Measurements from ENCODE around the gene THAP5. TPM values are rescaled to one million over a fixed set of nuclear protein-coding genes. Genes with fewer than 3 reads are reported as not detected.

Gene THAP5
- total RNA-seq, 2 experiments from 2014 or later = 11.7 to 12.6 TPM

DNA sequence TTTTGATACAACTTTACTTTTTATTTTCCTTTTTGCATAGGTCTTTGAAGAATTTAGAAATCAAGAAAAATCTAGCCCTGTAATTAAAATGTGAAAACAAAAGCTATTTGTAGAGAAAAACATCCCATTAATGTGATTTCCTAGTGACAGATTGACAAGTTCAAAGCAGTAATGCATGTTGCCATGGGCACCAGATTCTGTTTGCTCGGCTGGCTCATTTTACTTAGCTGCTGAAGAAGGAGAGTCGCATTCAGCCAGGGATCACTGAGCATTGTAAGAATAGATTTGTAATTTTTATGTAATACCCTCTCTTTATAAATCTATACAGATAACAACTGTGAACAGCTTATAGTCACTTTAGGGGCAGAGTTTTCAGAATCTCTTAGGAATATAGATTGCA, 28.6 kb upstream of the THAP5 start:
- Mint-ChIP-seq H3K4me3 (no peak overlapping the region), H3K4me1 (ENCODE audit: low read depth) (no peaks in the 10 kb centered on the region), H3K27me3 (peaks cover 12% of the 10 kb centered on the region), H3K36me3 (ENCODE audit: low read depth) (no peaks in the 10 kb centered on the region), H3K9me3 (no peaks in the 10 kb centered on the region), H3K27ac (no peak overlapping the region)
- H3K4me1 ChIP-seq (ENCODE audit: insufficient read depth, low read length) = no peaks in the 10 kb centered on the region
- ATAC-seq (ENCODE audit: poor library complexity) (no peak), DNase-seq (no peak)
- ChIA-PET CTCF (no interaction called here), POLR2A (no interaction called here)
- TF ChIP-seq, protein P1, sequence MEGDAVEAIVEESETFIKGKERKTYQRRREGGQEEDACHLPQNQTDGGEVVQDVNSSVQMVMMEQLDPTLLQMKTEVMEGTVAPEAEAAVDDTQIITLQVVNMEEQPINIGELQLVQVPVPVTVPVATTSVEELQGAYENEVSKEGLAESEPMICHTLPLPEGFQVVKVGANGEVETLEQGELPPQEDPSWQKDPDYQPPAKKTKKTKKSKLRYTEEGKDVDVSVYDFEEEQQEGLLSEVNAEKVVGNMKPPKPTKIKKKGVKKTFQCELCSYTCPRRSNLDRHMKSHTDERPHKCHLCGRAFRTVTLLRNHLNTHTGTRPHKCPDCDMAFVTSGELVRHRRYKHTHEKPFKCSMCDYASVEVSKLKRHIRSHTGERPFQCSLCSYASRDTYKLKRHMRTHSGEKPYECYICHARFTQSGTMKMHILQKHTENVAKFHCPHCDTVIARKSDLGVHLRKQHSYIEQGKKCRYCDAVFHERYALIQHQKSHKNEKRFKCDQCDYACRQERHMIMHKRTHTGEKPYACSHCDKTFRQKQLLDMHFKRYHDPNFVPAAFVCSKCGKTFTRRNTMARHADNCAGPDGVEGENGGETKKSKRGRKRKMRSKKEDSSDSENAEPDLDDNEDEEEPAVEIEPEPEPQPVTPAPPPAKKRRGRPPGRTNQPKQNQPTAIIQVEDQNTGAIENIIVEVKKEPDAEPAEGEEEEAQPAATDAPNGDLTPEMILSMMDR (IDR thresholded peaks at IDR 0.05) = no peak
- no peaks in the 10 kb centered on the region for H3K27me3 ChIP-seq (ENCODE audit: control insufficient read depth in 1 of 2, insufficient read depth in 2 of 2, low read length in 2 of 2)
- intact Hi-C loops (cut with DNase I, micrococcal nuclease) = loop anchor here in 1 of 2 experiments (5.0 kb wide), 1 partner anchor 416 kb away; no protein-coding TSS in a partner anchor
- no peak overlapping the region for H3K27ac ChIP-seq (ENCODE audit: low read depth in 1 of 2, low read length in 2 of 2)
- H3K36me3 ChIP-seq (ENCODE audit: insufficient read depth, low read length) = no peaks in the 10 kb centered on the region
- no peaks in the 10 kb centered on the region for H3K9me3 ChIP-seq (ENCODE audit: control insufficient read depth in 1 of 2, insufficient read depth in 1 of 2, low read length in 2 of 2)
- H3K4me3 ChIP-seq (ENCODE audit: low read length) = no peak overlapping the region

DNA sequence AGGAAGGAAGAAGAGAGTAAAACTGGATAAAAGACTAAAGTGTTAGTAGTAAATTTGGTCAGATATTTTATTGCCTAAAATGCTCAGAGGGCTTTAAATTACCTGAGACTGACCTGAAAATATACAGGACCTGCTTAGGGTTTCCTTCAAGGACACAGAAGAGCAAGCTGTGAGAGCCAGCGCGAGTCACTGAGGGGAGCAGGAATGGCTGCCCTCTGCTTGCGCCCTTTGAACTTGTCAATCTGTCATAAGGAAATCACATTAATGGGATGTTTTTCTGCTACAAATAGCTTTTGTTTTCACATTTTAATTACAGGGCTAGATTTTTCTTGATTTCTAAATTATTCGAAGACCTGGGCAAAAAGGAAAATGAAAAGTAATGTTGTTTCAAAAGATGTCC, 27.1 kb upstream of the THAP5 start:
- peak; percentile 49 for ATAC-seq (ENCODE audit: poor library complexity)
- no peaks in the 10 kb centered on the region for H3K9me3 Mint-ChIP-seq
- TF ChIP-seq, protein P1 (IDR thresholded peaks at IDR 0.05) = peak; percentile 46
- ChIA-PET POLR2A (interaction anchor here (1.8 kb wide), 1 partner anchor 27 kb away, joined by 5 read pairs; the partner anchor contains the start of genes DNAJB9 and THAP5), CTCF (no interaction called here)
- no peaks in the 10 kb centered on the region for H3K27me3 ChIP-seq (ENCODE audit: control insufficient read depth in 1 of 2, insufficient read depth in 2 of 2, low read length in 2 of 2)
- H3K4me3 ChIP-seq (ENCODE audit: low read length) = no peak overlapping the region
- no peaks in the 10 kb centered on the region for H3K36me3 ChIP-seq (ENCODE audit: insufficient read depth, low read length)
- peak in 1 of 14 experiments; percentile 23 for DNase-seq
- H3K9me3 ChIP-seq (ENCODE audit: control insufficient read depth in 1 of 2, insufficient read depth in 1 of 2, low read length in 2 of 2) = no peaks in the 10 kb centered on the region
- H3K27me3 Mint-ChIP-seq = peaks cover 11% of the 10 kb centered on the region
- intact Hi-C loops (cut with DNase I, micrococcal nuclease) = loop anchor here (1.0 to 5.0 kb wide), 2 partner anchors 414 to 415 kb away; no protein-coding TSS in a partner anchor
- no peaks in the 10 kb centered on the region for H3K4me1 ChIP-seq (ENCODE audit: insufficient read depth, low read length)
- H3K4me1 Mint-ChIP-seq (ENCODE audit: low read depth) = no peaks in the 10 kb centered on the region
- H3K4me3 Mint-ChIP-seq = no peak overlapping the region
- no peak overlapping the region for H3K27ac Mint-ChIP-seq
- no peaks in the 10 kb centered on the region for H3K36me3 Mint-ChIP-seq (ENCODE audit: low read depth)
- H3K27ac ChIP-seq (ENCODE audit: low read depth in 1 of 2, low read length in 2 of 2) = no peak overlapping the region

DNA sequence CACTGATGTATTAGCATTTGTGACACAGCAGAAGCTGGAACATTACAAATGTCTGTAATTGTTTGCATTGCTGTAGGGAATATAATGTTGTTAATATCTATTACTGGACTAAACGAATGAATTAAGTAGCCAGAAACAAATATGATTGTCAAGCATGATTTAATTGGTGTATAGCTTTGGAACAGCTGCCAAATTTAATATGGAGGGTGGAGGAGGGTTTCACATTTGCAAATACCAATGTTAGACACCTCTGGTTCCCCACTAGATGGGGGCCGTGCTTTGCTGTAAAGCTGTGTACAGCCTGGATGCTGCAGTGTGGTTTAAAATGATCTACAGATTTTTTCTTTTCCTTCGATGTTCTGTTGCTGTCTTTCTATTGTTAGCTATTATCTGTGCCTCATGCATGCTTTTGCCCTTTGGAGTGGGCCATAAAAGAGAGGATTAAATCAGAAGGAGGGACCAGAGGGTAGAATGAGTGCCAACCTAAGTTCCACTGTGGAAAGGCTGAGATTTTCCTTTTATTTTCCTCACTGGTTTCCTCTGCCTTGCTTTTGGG, 23.2 kb upstream of the THAP5 start:
- ATAC-seq (ENCODE audit: poor library complexity) = no peak
- Histone ChIP-seq H3K27me3 (ENCODE audit: control insufficient read depth in 1 of 2, insufficient read depth in 2 of 2, low read length in 2 of 2) (no peaks in the 10 kb centered on the region), H3K27ac (ENCODE audit: low read depth in 1 of 2, low read length in 2 of 2) (no peak overlapping the region), H3K9me3 (ENCODE audit: control insufficient read depth in 1 of 2, insufficient read depth in 1 of 2, low read length in 2 of 2) (no peaks in the 10 kb centered on the region), H3K4me1 (ENCODE audit: insufficient read depth, low read length) (no peaks in the 10 kb centered on the region), H3K36me3 (ENCODE audit: insufficient read depth, low read length) (no peaks in the 10 kb centered on the region), H3K4me3 (ENCODE audit: low read length) (no peak overlapping the region)
- Mint-ChIP-seq H3K4me1 (ENCODE audit: low read depth) (no peaks in the 10 kb centered on the region), H3K4me3 (no peak overlapping the region), H3K36me3 (ENCODE audit: low read depth) (no peaks in the 10 kb centered on the region), H3K9me3 (no peaks in the 10 kb centered on the region), H3K27ac (no peak overlapping the region), H3K27me3 (no peaks in the 10 kb centered on the region)
- ChIA-PET POLR2A (interaction anchor here (1.3 kb wide), 1 partner anchor 23 kb away, joined by 7 read pairs; the partner anchor contains the start of genes DNAJB9 and THAP5), CTCF (no interaction called here)
- intact Hi-C loops (cut with DNase I, micrococcal nuclease) = no loop called here
- no peak for DNase-seq
- TF ChIP-seq, protein P1 (IDR thresholded peaks at IDR 0.05) = no peak
